ENCODE data around the gene TNNT2.

TNNT2 gene

GRCh38 chr1:201377611-201378092 lies at the start of gene TNNT2:
TNNT2 (minus strand) TSS chr1:201377680; CDS start chr1:201373254, 4,426 bp downstream.
- no peak for DNase-seq

GRCh38 chr1:201426479-201427310 lies 49.2 kb upstream of the TNNT2 start:
- DNase-seq, result no peak

GRCh38 chr1:201424146-201424545 lies 46.7 kb upstream of the TNNT2 start:
- no peak for DNase-seq

- DNase-seq, result no peak
These were observed 46.2 kb upstream of the TNNT2 start for GRCh38 chr1:201423655-201424054.

- DNase-seq, result no peak
These were observed 45.1 kb upstream of the TNNT2 start for GRCh38 chr1:201422436-201423030.

- no peak for DNase-seq
These were observed 44.5 kb upstream of the TNNT2 start for GRCh38 chr1:201422026-201422425.

- DNase-seq, result no peak
These were observed 43.6 kb upstream of the TNNT2 start for GRCh38 chr1:201421041-201421440.

GRCh38 chr1:201420608-201421002 lies 43.1 kb upstream of the TNNT2 start:
- DNase-seq, result no peak

- no peak for DNase-seq
These were observed 42.5 kb upstream of the TNNT2 start for GRCh38 chr1:201419746-201420607.

- DNase-seq, result no peak
These were observed 41.8 kb upstream of the TNNT2 start for GRCh38 chr1:201419256-201419655.

GRCh38 chr1:201418461-201418860 lies 41.0 kb upstream of the TNNT2 start:
- no peak for DNase-seq

GRCh38 chr1:201414051-201414738 lies 36.7 kb upstream of the TNNT2 start:
- DNase-seq, result no peak

- DNase-seq, result no peak
These were observed 33.8 kb upstream of the TNNT2 start for GRCh38 chr1:201411292-201411691.

GRCh38 chr1:201409440-201409839 lies 32.0 kb upstream of the TNNT2 start:
- DNase-seq, result no peak

GRCh38 chr1:201408834-201409200 lies 31.3 kb upstream of the TNNT2 start:
- DNase-seq, result no peak

- no peak for DNase-seq
These were observed 30.8 kb upstream of the TNNT2 start for GRCh38 chr1:201408176-201408833.

GRCh38 chr1:201406831-201407406 lies 29.4 kb upstream of the TNNT2 start:
- DNase-seq, result no peak

GRCh38 chr1:201405484-201405831 lies 28.0 kb upstream of the TNNT2 start:
- no peak for DNase-seq

GRCh38 chr1:201404722-201405483 lies 27.4 kb upstream of the TNNT2 start:
- no peak for DNase-seq

- no peak for DNase-seq
These were observed 26.6 kb upstream of the TNNT2 start for GRCh38 chr1:201404055-201404454.

- DNase-seq, result no peak
These were observed 25.9 kb upstream of the TNNT2 start for GRCh38 chr1:201403359-201403758.

Data from NCI-H1417 treated with DMSO at 0.1 percent for 48 hours (cell line).